ENCODE results near the gene PRUNE2. TPM values are rescaled to one million over a fixed set of nuclear protein-coding genes. Genes with fewer than 3 reads are reported as not detected.

PRUNE2 gene
- total RNA-seq, 1 donor = 14.7 TPM

- no peak overlapping the region for H3K4me3 ChIP-seq (ENCODE audit: low read depth, low read length)
- no peak for TF ChIP-seq CTCF (IDR thresholded peaks at IDR 0.05; ENCODE audit: insufficient read depth, low read length)
- no peak for DNase-seq (ENCODE audit: low read depth)
Measured at GRCh38 chr9:76570826-76571225, 335.1 kb downstream of the PRUNE2 start.

GRCh38 chr9:76567086-76567485 lies 338.8 kb downstream of the PRUNE2 start:
- no peak overlapping the region for H3K4me3 ChIP-seq (ENCODE audit: low read depth, low read length)
- peak; percentile 50 for DNase-seq (ENCODE audit: low read depth)
- no peak for TF ChIP-seq CTCF (IDR thresholded peaks at IDR 0.05; ENCODE audit: insufficient read depth, low read length)

GRCh38 chr9:76564297-76564696 lies 341.6 kb downstream of the PRUNE2 start:
- peak; percentile 28 for DNase-seq (ENCODE audit: low read depth)
- TF ChIP-seq CTCF (IDR thresholded peaks at IDR 0.05; ENCODE audit: insufficient read depth, low read length) = no peak
- H3K4me3 ChIP-seq (ENCODE audit: low read depth, low read length) = no peak overlapping the region

GRCh38 chr9:76562511-76562911 lies 343.4 kb downstream of the PRUNE2 start:
- DNase-seq (ENCODE audit: low read depth) = peak; percentile 87
- no peak for TF ChIP-seq CTCF (IDR thresholded peaks at IDR 0.05; ENCODE audit: insufficient read depth, low read length)
- no peak overlapping the region for H3K4me3 ChIP-seq (ENCODE audit: low read depth, low read length)

GRCh38 chr9:76561900-76562299 lies 344.0 kb downstream of the PRUNE2 start:
- no peak for TF ChIP-seq CTCF (IDR thresholded peaks at IDR 0.05; ENCODE audit: insufficient read depth, low read length)
- DNase-seq (ENCODE audit: low read depth) = no peak
- H3K4me3 ChIP-seq (ENCODE audit: low read depth, low read length) = no peak overlapping the region

Small RNA genes lying within 50 kb of the gene (small RNA-seq; reads per million reads assigned to genes)
- not detected for gene AL359314.1

Other genes with a start within 250 kb of the PRUNE2 start
- gene PCA3, start 141.7 kb downstream of the PRUNE2 start, total RNA-seq (ENCODE audit: low replicate concordance) = not detected in 2 replicates
- gene FOXB2, start 113.5 kb upstream of the PRUNE2 start, total RNA-seq (ENCODE audit: low replicate concordance) = not detected in 2 replicates

All from fibroblast of the aortic adventitia (primary cell).